Stomach (tissue), 9 donors: ENCODE data around the gene MEX3A. TPM values are rescaled to one million over a fixed set of nuclear protein-coding genes. Genes with fewer than 3 reads are reported as not detected.

ENCODE experiments used
- DNase-seq, 2 donors: peaks; one replicate each; pipeline versions ENCODE4 v3.0.0 to v3.0.0-alpha.2; 2013 to 2019
- H3K27ac ChIP-seq, 5 donors: fragments of 200-600 bp in 4 of 5; sonication (generic) in 4 of 5; one replicate each; pipeline ENCODE4 v1.5.1; 2013 to 2019; ENCODE audit warnings: mild to moderate bottlenecking in 1 of 5, moderate library complexity in 1 of 5
- H3K27me3 ChIP-seq, 3 donors: fragments of 200-600 bp; sonication (generic); one replicate each; pipeline ENCODE4 v1.5.1; 2017 to 2019; ENCODE audit warnings: mixed run types in 1 of 3
- H3K36me3 ChIP-seq, 4 donors: fragments of 200-600 bp; sonication (generic); 1 replicate in 3 of 4; 2 replicates in 1 of 4; pipeline ENCODE4 v1.5.1; 2016 to 2019
- H3K4me1 ChIP-seq, 4 donors: fragments of 200-600 bp; sonication (generic); one replicate each; pipeline ENCODE4 v1.5.1; 2016 to 2019
- H3K4me3 ChIP-seq, 4 donors: fragments of 200-600 bp; sonication (generic) in 3 of 4; one replicate each; pipeline ENCODE4 v1.5.1; 2016 to 2019; ENCODE audit warnings: mild to moderate bottlenecking in 1 of 4
- H3K9me3 ChIP-seq, 4 donors: fragments of 200-600 bp; sonication (generic); one replicate each; pipeline ENCODE4 v1.5.1; 2016 to 2019
- EP300 ChIP-seq: sonication (generic); formaldehyde crosslinking; IDR thresholded peaks from one replicate; pipeline ENCODE4 v1.6.1; 2017; ENCODE audit warnings: antibody characterized with exemption
- POLR2A ChIP-seq, 4 donors: fragments of 450-650 bp; IDR thresholded peaks; one replicate each; pipeline ENCODE4 v1.6.1; 2016; ENCODE audit warnings: antibody characterized with exemption in 4 of 4, control low read depth in 2 of 4, mild to moderate bottlenecking in 1 of 4, moderate library complexity in 1 of 4
- POLR2AphosphoS5 ChIP-seq, 3 donors: sonication (generic); formaldehyde crosslinking; IDR thresholded peaks; one replicate each; pipeline ENCODE4 v1.6.1; 2016; ENCODE audit warnings: antibody characterized with exemption in 3 of 3
- WGBS, 5 donors: extraction: QIAGEN DNeasy Blood & Tissue Kit in 3 of 5; methylation state at CpG; one replicate each; pipeline versions ENCODE4 v1.1.5 to v1.1.7; 2013 to 2018; 5-methylcytosine and 5-hydroxymethylcytosine counted together
- intact Hi-C: fragments of 100-400 bp; cut with DNase I; formaldehyde crosslinking; loops from one replicate; pipeline ENCODE4 v1.15.1; 2023; ENCODE audit warnings: low total_unique reads
- polyA plus RNA-seq, 3 donors: library from polyadenylated mRNA; stranded (reverse); fragments of 200-250 nt; gene quantifications; one replicate each; pipeline ENCODE4 v1.2.3, GENCODE V29; 2013
- total RNA-seq, 5 donors: library from RNA; depleted of rRNA; stranded (reverse); fragments of >200 nt; gene quantifications; one replicate each; pipeline versions ENCODE4 v1.1.0 to v1.2.3, GENCODE V29; 2014 to 2016
- TF ChIP-seq, protein P1 (sequence below), 7 experiments: fragments of 450-650 bp in 4 of 7; fragments of 200-600 bp in 3 of 7; sonication (generic) in 3 of 7; IDR thresholded peaks; one replicate each; pipeline ENCODE4 v1.5.1; 2016 to 2019; ENCODE audit warnings: antibody characterized with exemption in 7 of 7, control low read depth in 2 of 7, mild to moderate bottlenecking in 1 of 7
- donor health status: healthy with polysubstance abuse.
- donor health status: Bipolar disorder and iron deficiency.
- donor health status: healthy.

The MEX3A gene
- total and polyA plus RNA-seq, 8 donors = 0.25 to 11.0 (median 1.5) TPM; not detected in 3

DNA sequence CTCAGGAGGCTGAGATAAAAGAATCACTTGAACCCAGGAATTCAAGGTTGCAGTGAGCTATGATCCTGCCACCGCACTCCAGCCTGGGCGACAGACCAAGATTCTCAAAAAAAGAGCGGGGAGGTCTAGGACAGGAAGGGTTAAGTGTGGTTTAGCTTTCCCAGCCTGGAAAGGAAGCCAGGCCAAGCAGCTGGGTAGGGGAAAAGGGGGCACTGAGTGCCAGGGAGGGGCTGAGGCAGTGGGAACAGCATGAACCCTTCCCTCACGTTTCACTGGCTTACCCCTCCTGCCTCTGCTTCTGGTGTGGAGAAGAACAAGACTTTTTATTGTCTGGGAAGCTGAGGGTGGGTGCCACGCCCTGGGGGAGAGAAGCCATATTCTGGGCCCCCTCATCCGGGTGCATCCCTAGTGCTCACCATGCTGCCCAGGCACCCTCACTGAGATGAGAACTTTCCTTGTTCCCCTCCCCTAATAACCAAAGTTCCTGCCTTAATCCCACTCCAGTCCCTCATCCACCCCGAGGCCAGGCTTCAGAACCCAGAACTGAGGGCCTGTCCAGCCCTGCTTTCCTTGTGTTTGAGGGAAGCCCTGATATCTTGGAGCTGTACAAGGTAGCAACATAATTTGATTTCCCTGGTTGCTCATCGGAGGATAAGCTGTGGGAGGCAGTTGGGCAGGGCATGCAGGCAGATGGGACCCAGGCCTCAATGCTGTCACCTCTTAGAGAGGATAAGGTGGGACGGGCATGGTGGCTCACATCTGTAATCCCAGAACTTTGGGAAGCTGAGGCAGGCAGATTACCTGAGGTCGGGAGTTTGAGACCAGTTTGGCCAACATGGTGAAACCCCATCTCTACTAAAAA lies 30.2 kb upstream of the MEX3A start:
- 62 to 72% (median 65%) methylated on average over 10 of the region's 10 CpGs for WGBS, 5 donors

DNA sequence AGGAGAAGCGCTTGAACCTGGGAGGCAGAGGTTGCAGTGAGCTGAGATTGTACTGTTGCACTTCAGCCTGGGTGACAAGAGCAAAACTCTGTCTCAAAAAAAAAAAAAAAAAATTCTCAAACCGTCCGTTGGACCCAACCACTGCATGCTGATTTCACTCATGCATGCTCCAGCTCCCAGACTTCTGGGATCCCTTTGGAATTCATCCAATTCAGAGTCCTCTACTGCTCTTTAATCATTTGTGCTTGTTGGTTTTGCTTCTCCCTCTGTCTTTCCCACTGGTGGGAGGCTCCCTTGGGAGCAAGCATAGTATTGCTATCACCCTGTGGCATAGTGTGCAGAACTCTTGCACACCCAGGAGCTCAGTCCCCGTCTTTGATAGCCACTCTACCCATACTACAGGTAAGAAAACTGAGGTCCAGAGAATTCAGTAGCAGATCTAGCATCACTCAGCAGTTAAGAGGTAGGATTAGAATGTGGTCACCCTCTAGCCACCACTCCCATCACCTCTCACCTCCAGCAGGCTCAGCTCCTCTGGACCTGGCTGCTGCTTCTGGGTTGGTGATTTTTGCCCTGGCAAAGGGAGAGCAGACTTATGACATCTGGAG lies 29.2 kb upstream of the MEX3A start:
- Histone ChIP-seq H3K4me3 (no peak overlapping the region), H3K4me1 (peaks cover 18 to 61% (median 31%) of the 10 kb centered on the region in 4 donors), H3K36me3 (no peaks in the 10 kb centered on the region), H3K27ac (peak overlapping the region in 3 of 5 donors; percentile 91 to 99 (median 97)), H3K9me3 (no peaks in the 10 kb centered on the region), H3K27me3 (no peaks in the 10 kb centered on the region)
- 70 to 86% (median 73%) methylated on average over 4 of the region's 4 CpGs for WGBS, 5 donors
- TF ChIP-seq POLR2A (IDR thresholded peaks at IDR 0.05) (no peak), EP300 (no peak), POLR2AphosphoS5 (IDR thresholded peaks at IDR 0.05) (no peak)
- TF ChIP-seq, protein P1, sequence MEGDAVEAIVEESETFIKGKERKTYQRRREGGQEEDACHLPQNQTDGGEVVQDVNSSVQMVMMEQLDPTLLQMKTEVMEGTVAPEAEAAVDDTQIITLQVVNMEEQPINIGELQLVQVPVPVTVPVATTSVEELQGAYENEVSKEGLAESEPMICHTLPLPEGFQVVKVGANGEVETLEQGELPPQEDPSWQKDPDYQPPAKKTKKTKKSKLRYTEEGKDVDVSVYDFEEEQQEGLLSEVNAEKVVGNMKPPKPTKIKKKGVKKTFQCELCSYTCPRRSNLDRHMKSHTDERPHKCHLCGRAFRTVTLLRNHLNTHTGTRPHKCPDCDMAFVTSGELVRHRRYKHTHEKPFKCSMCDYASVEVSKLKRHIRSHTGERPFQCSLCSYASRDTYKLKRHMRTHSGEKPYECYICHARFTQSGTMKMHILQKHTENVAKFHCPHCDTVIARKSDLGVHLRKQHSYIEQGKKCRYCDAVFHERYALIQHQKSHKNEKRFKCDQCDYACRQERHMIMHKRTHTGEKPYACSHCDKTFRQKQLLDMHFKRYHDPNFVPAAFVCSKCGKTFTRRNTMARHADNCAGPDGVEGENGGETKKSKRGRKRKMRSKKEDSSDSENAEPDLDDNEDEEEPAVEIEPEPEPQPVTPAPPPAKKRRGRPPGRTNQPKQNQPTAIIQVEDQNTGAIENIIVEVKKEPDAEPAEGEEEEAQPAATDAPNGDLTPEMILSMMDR (IDR thresholded peaks at IDR 0.05) = no peak
- intact Hi-C loops = no loop called here
- DNase-seq = no peak

More for the DNA sequence above, 30.2 kb upstream of the MEX3A start:
- no peak overlapping the region for H3K4me3 ChIP-seq
- H3K9me3 ChIP-seq = no peaks in the 10 kb centered on the region
- peaks cover 21 to 61% (median 32%) of the 10 kb centered on the region in 4 donors for H3K4me1 ChIP-seq
- H3K27ac ChIP-seq = peak overlapping the region; percentile 13 to 99 (median 93)
- TF ChIP-seq, protein P1 (IDR thresholded peaks at IDR 0.05) = no peak
- TF ChIP-seq EP300 (peak; percentile 42), POLR2A (IDR thresholded peaks at IDR 0.05) (no peak), POLR2AphosphoS5 (IDR thresholded peaks at IDR 0.05) (no peak)
- intact Hi-C loops = no loop called here
- peak in 1 of 2 donors; percentile 15 for DNase-seq
- H3K27me3 ChIP-seq = no peaks in the 10 kb centered on the region
- peaks cover 0 to 3% (median 0%) of the 10 kb centered on the region in 4 donors for H3K36me3 ChIP-seq

DNA sequence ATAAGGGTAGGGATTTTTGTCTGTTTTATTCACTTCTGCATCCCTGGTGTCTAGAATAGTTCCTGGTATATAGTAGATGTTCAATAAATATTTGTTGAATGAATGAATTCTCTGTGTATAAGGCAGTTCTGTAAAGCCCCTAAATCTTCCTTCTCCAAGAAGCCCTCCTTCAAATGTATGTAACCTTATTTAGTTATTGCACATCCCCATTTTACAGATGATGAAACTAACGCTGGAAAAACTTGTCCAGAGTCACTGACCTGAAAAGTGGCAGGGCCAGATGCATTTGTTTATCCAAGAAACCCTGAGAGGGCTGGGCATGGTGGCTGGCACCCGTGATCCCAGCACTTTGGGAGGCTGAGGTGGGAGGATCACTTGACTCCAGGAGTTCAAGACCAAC lies 28.0 kb upstream of the MEX3A start:
- WGBS, 5 donors = 52 to 77% (median 67%) methylated on average over 2 of the region's 2 CpGs
- H3K36me3 ChIP-seq = no peaks in the 10 kb centered on the region
- no peak overlapping the region for H3K4me3 ChIP-seq
- DNase-seq = no peak
- H3K9me3 ChIP-seq = no peaks in the 10 kb centered on the region
- intact Hi-C loops = no loop called here
- no peak overlapping the region for H3K27ac ChIP-seq
- H3K4me1 ChIP-seq = peaks cover 24 to 65% (median 39%) of the 10 kb centered on the region in 4 donors
- no peaks in the 10 kb centered on the region for H3K27me3 ChIP-seq
- TF ChIP-seq POLR2AphosphoS5 (IDR thresholded peaks at IDR 0.05) (no peak), POLR2A (IDR thresholded peaks at IDR 0.05) (no peak)

DNA sequence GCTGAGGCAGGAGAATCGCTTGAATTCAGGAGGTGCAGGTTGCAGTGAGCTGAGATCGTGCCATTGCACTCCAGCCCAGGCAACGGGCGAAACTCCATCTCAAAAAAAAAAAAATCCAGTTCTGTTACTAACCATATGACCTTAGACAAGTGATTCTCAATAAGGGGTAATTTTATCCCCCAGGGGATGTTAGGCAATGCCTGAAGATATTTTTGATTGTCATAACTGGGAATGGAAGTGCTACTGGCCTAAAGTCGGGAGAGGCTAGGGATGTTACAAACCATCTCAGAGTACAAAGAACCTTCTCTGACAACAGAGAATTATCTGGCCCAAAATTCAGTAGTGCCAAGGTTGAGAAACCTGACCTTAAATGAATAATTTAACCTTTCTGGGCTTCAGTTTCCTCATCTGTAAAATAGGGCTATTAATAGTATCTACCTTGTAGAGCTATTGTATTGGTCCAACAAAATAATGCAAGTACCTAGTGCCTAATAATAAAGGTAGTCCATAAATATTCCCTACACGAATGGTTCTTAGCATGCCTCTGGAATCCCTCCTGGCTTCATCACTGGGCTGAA lies 26.5 kb upstream of the MEX3A start:
- whole genome bisulfite sequencing, 5 donors = 86 to 95% (median 89%) methylated on average over 6 of the region's 6 CpGs
- TF ChIP-seq EP300 (no peak), POLR2A (IDR thresholded peaks at IDR 0.05) (no peak), POLR2AphosphoS5 (IDR thresholded peaks at IDR 0.05) (no peak)
- TF ChIP-seq, protein P1 (IDR thresholded peaks at IDR 0.05) = no peak
- no peaks in the 10 kb centered on the region for H3K27me3 ChIP-seq
- no peak overlapping the region for H3K4me3 ChIP-seq
- peak overlapping the region in 4 of 5 donors; percentile 18 to 96 (median 94) for H3K27ac ChIP-seq
- intact Hi-C loops = no loop called here
- no peaks in the 10 kb centered on the region for H3K9me3 ChIP-seq
- peaks cover 33 to 71% (median 44%) of the 10 kb centered on the region in 4 donors for H3K4me1 ChIP-seq
- no peaks in the 10 kb centered on the region for H3K36me3 ChIP-seq
- DNase-seq = no peak
